ENCODE results near the gene PRKCQ. TPM values are rescaled to one million over a fixed set of nuclear protein-coding genes. Genes with fewer than 3 reads are reported as not detected.

The PRKCQ gene
- total and polyA plus RNA-seq, 2 of the 13 experiments (the other 11 are each of a cell fraction or from before 2014, with no cell fraction given), result 0.13 to 0.35 TPM

DNA sequence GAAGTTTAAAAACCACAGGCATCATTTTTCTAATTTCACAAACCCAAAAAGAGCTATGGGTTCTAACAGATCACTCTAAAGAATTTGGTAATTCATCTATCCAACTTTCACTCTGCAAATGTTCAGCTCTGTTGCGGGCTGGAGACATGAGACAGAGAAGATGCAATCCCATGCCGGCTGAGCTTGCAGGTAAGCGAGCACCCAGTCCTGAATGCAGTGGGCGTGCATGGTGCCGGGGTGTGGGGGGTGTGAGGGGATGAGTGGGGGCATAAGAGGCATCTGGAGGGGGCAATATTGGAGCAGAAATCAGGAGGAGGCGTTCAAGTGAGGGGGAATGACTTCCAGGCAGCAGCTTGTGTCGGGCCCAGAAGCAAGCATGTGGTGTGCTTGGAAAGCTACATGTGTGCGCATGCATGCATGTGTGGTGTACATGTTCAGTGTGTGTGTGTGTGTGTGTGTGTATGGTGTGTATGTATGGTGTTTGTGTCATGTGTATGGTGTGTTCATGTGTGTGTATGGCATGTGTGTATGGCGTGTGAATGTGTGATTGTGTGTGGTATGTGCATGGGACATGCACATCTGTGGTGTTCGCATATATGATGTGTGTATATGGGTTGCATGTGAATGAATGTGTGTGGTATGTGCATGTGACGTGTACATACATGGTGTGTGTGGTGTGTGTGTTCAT is 172.9 kb downstream of the PRKCQ start (continued):
- TF ChIP-seq, protein P1, sequence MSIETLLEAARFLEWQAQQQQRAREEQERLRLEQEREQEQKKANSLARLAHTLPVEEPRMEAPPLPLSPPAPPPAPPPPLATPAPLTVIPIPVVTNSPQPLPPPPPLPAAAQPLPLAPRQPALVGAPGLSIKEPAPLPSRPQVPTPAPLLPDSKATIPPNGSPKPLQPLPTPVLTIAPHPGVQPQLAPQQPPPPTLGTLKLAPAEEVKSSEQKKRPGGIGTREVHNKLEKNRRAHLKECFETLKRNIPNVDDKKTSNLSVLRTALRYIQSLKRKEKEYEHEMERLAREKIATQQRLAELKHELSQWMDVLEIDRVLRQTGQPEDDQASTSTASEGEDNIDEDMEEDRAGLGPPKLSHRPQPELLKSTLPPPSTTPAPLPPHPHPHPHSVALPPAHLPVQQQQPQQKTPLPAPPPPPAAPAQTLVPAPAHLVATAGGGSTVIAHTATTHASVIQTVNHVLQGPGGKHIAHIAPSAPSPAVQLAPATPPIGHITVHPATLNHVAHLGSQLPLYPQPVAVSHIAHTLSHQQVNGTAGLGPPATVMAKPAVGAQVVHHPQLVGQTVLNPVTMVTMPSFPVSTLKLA (IDR thresholded peaks at IDR 0.05), result peak; percentile 73

DNA sequence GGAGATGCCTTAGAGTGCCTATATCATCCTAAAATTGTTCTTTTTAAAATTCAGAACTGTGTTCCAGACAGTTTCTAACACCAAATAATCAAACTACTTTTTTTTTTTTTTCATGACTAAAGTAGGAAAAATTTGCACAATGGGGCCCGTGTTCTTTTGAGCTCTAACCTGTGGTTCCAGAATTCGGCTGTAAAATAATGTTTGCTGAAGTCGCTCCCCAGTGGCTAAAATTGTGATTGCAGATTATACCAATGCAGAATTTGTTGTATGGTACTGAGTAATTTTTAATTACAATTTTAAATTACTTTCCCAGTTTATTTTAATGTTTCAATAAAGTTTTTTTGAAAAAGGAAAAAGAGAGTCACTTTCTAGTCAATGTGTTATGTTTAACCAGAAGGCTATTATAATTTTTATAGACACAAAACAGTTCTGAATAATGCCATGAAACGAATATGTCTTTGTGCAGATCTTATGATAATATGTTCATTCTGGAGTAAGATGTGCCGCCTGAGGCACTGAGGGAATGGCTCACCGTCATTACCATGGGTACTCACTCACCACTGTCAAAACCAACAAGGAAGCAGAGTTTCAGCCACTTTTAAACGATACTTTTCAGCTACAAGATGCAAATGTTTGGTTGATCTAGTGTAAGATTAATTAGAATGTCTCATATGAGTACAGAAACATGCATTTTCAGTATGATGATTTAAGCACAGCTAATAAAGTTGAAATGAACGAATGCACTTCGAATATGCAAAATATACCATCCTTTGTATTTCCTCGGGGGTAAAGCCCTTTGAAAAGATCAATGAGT is 173.6 kb downstream of the PRKCQ start:
- intact Hi-C loops (cut with micrococcal nuclease; ENCODE audit: unreplicated experiment) (loop anchor here (1.0 to 10.0 kb wide), 2 partner anchors 132 to 233 kb away; no protein-coding TSS in a partner anchor), in situ Hi-C loops (cut with HindIII; ENCODE audit: extremely low pct_ligation_motif_present, low pct_unique_long_range_greater_than_20kb) (loop anchor here (5.0 to 10.0 kb wide), 2 partner anchors 232 to 299 kb away; no protein-coding TSS in a partner anchor)
- no TSS peak for BruUV-seq (replicated peaks)
- no peak for TF ChIP-seq SSRP1 (CRISPR knock-in tag; IDR thresholded peaks at IDR 0.05)
- no peak for TF ChIP-seq SP1 (IDR thresholded peaks at IDR 0.05)
- TF ChIP-seq SP1 (CRISPR knock-in tag; IDR thresholded peaks at IDR 0.05), result no peak
- TF ChIP-seq ZMYM4 (CRISPR knock-in tag; IDR thresholded peaks at IDR 0.05), result no peak
- no peak for TF ChIP-seq PCBP1 (IDR thresholded peaks at IDR 0.05; ENCODE audit: borderline replicate concordance, low read depth, low read length)
- TF ChIP-seq ZNF484 (CRISPR knock-in tag; IDR thresholded peaks at IDR 0.05; ENCODE audit: borderline replicate concordance, low read depth), result no peak
- TF ChIP-seq ATF1 (CRISPR knock-in tag; IDR thresholded peaks at IDR 0.05), result no peak
- TF ChIP-seq, protein P2, sequence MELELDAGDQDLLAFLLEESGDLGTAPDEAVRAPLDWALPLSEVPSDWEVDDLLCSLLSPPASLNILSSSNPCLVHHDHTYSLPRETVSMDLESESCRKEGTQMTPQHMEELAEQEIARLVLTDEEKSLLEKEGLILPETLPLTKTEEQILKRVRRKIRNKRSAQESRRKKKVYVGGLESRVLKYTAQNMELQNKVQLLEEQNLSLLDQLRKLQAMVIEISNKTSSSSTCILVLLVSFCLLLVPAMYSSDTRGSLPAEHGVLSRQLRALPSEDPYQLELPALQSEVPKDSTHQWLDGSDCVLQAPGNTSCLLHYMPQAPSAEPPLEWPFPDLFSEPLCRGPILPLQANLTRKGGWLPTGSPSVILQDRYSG (CRISPR knock-in tag; IDR thresholded peaks at IDR 0.05), result no peak
- peak; percentile 45; the same call in 1 of the 2 replicates for TF ChIP-seq STAG1 (CRISPR knock-in tag; IDR thresholded peaks at IDR 0.05)
- TF ChIP-seq, protein P3, sequence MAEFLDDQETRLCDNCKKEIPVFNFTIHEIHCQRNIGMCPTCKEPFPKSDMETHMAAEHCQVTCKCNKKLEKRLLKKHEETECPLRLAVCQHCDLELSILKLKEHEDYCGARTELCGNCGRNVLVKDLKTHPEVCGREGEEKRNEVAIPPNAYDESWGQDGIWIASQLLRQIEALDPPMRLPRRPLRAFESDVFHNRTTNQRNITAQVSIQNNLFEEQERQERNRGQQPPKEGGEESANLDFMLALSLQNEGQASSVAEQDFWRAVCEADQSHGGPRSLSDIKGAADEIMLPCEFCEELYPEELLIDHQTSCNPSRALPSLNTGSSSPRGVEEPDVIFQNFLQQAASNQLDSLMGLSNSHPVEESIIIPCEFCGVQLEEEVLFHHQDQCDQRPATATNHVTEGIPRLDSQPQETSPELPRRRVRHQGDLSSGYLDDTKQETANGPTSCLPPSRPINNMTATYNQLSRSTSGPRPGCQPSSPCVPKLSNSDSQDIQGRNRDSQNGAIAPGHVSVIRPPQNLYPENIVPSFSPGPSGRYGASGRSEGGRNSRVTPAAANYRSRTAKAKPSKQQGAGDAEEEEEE (CRISPR knock-in tag; IDR thresholded peaks at IDR 0.05; ENCODE audit: borderline replicate concordance), result no peak
- TF ChIP-seq GABPA (IDR thresholded peaks at IDR 0.05; ENCODE audit: low read depth, low read length), result no peak
- TF ChIP-seq GABPA (CRISPR knock-in tag; IDR thresholded peaks at IDR 0.05; ENCODE audit: low read depth), result no peak
- TF ChIP-seq, protein P4, sequence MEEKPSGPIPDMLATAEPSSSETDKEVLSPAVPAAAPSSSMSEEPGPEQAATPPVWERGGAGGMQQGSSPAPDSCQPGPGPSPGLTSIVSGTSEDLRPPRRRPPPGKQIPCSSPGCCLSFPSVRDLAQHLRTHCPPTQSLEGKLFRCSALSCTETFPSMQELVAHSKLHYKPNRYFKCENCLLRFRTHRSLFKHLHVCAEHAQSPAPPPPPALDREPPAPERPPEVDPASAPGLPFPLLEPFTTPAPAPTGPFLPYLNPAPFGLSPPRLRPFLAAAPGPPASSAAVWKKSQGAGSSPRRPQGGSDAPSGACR (CRISPR knock-in tag; IDR thresholded peaks at IDR 0.05), result no peak
- TF ChIP-seq XRCC5 (optimal IDR thresholded peaks at IDR 0.05; ENCODE audit: low read length), result no peak
- no peak for TF ChIP-seq ZBTB1 (CRISPR knock-in tag; IDR thresholded peaks at IDR 0.05; ENCODE audit: borderline replicate concordance)
- no peak for TF ChIP-seq KLF15 (CRISPR knock-in tag; IDR thresholded peaks at IDR 0.05; ENCODE audit: borderline replicate concordance)
- TF ChIP-seq KLF11 (CRISPR knock-in tag; IDR thresholded peaks at IDR 0.05), result no peak

More for the DNA sequence above, 173.6 kb downstream of the PRKCQ start:
- H3K4me1 ChIP-seq (ENCODE audit: insufficient read depth, low read length), result peaks cover under 1% of the 10 kb centered on the region; the same call in 1 of the 2 replicates
- peaks cover 0 to 18% of the 10 kb centered on the region in 2 experiments; a peak in 3 of 5 replicates for H3K27me3 ChIP-seq (ENCODE audit: control insufficient read depth in 1 of 2, insufficient read depth in 2 of 2, low read length in 2 of 2)
- ATAC-seq (no peak), FAIRE-seq (no peak), DNase-seq (ENCODE audit: low spot score) (peak; percentile 8)
- H3K9ac ChIP-seq (ENCODE audit: insufficient read depth, low read depth, low read length), result no peak overlapping the region
- 18% methylated on average over 10 of the region's 10 CpGs for WGBS (ENCODE audit: low lambda C conversion rate)
- H3K4me3 ChIP-seq (replicated peaks in 1 of 3; ENCODE audit: insufficient read depth in 1 of 3, low read depth in 2 of 3, low read length in 3 of 3), result no peak overlapping the region
- H4K20me1 ChIP-seq (ENCODE audit: insufficient read depth, low read length), result no peaks in the 10 kb centered on the region
- no peak overlapping the region for H2AFZ ChIP-seq (ENCODE audit: low read length)
- H3K9me3 ChIP-seq (ENCODE audit: low read length), result no peaks in the 10 kb centered on the region
- H3K27ac ChIP-seq (ENCODE audit: extremely low read length, insufficient read depth, low read length), result no peak overlapping the region
- CTCF ChIA-PET (ENCODE audit: low intra/inter-chr PET ratio, low total read pairs), result no interaction called here
- no peaks in the 10 kb centered on the region for H3K79me2 ChIP-seq (ENCODE audit: insufficient read depth, low read length)
- no peak overlapping the region for H3K4me2 ChIP-seq (ENCODE audit: low read depth, low read length)
- no peaks in the 10 kb centered on the region for H3K36me3 ChIP-seq (replicated peaks in 1 of 2; ENCODE audit: control insufficient read depth in 1 of 2, insufficient read depth in 2 of 2, low read length in 2 of 2)
- POLR2A ChIA-PET, result no interaction called here

Data from HepG2 (cell line).